Fibroblast of pulmonary artery (primary cell): ENCODE results near the gene AFF2.

ENCODE experiments used
- DNase-seq: peaks from one replicate; pipeline ENCODE4 v3.0.0-alpha.2; 2010; ENCODE audit warnings: low read depth
- H3K4me3 ChIP-seq: replicated peaks from 2 replicates; pipeline ENCODE4 v1.5.1; 2011; ENCODE audit warnings: low read depth, mild to moderate bottlenecking, control low read depth, low read length, moderate library complexity
- TF ChIP-seq, protein P1 (sequence below): IDR thresholded peaks from 2 replicates; pipeline ENCODE4 v1.5.1; 2011; ENCODE audit warnings: mild to moderate bottlenecking, control low read depth, low read length, inconsistent platforms; ENCODE audit errors: missing control alignments

AFF2 gene

DNA sequence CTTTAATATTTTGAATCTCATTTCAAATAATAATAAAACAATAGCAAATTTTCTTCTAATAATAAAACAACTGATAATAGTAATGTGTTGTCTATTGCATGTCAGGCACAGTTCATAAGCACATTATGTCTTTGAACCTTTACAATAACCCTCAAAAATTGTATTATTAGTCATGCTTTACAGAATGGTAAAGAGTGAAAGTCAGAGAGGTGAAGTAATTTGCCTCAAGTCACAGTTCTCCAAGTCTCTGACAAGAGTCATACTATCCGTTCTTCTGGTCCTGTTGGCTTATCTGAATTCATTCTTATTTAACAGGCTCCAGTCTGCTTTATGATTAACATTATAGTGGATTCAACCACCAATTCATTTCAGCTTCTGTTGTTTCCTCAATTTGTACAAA lies 313.0 kb downstream of the AFF2 start:
- no peak overlapping the region for H3K4me3 ChIP-seq
- DNase-seq: no peak
- TF ChIP-seq, protein P1, sequence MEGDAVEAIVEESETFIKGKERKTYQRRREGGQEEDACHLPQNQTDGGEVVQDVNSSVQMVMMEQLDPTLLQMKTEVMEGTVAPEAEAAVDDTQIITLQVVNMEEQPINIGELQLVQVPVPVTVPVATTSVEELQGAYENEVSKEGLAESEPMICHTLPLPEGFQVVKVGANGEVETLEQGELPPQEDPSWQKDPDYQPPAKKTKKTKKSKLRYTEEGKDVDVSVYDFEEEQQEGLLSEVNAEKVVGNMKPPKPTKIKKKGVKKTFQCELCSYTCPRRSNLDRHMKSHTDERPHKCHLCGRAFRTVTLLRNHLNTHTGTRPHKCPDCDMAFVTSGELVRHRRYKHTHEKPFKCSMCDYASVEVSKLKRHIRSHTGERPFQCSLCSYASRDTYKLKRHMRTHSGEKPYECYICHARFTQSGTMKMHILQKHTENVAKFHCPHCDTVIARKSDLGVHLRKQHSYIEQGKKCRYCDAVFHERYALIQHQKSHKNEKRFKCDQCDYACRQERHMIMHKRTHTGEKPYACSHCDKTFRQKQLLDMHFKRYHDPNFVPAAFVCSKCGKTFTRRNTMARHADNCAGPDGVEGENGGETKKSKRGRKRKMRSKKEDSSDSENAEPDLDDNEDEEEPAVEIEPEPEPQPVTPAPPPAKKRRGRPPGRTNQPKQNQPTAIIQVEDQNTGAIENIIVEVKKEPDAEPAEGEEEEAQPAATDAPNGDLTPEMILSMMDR: no peak

- TF ChIP-seq, protein P1: no peak
- DNase-seq: no peak
- H3K4me3 ChIP-seq: no peak overlapping the region
These were observed 313.6 kb downstream of the AFF2 start for GRCh38 chrX:148813967-148814366.

- TF ChIP-seq, protein P1: no peak
- no peak overlapping the region for H3K4me3 ChIP-seq
- DNase-seq: no peak
These were observed 315.0 kb downstream of the AFF2 start for GRCh38 chrX:148815218-148815961.

- TF ChIP-seq, protein P1: no peak
- no peak overlapping the region for H3K4me3 ChIP-seq
These were observed 323.6 kb downstream of the AFF2 start for GRCh38 chrX:148823986-148824385.

GRCh38 chrX:148825696-148826095 lies 325.3 kb downstream of the AFF2 start:
- no peak overlapping the region for H3K4me3 ChIP-seq
- no peak for DNase-seq
- TF ChIP-seq, protein P1: no peak

More at GRCh38 chrX:148823986-148824385, 323.6 kb downstream of the AFF2 start:
- DNase-seq: no peak

GRCh38 chrX:148836741-148837140 lies 336.3 kb downstream of the AFF2 start:
- TF ChIP-seq, protein P1: no peak
- DNase-seq: no peak
- no peak overlapping the region for H3K4me3 ChIP-seq

DNA sequence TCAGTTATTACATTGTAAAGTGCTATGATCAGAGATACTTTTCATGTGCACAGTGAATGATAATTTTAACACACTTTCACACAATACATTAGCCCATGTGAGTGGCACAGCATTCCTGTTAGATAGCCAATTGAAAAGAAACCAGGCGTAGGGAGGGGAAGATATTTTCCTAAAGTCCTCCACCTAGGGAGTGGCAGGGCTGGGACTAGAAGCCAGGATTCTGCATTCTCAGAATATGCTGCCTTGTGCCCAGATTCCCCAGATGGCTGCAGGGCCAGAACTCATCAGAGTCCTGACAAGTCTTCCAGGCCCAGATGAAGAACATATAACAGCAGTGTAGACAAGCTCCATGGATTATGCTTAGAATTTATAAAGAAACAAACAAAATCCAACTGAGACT lies 350.2 kb downstream of the AFF2 start:
- no peak for DNase-seq
- no peak overlapping the region for H3K4me3 ChIP-seq
- TF ChIP-seq, protein P1: no peak
